ENCODE results near the gene DUSP5. TPM values are rescaled to one million over a fixed set of nuclear protein-coding genes. Genes with fewer than 3 reads are reported as not detected.
"Not testable (repeated sequence)": the region's sequence is repeated elsewhere in the genome, so short reads cannot be mapped to it uniquely, and the experiment has no call there.

DUSP5 gene
- total RNA-seq, 2 donors from 2014 or later = 6.9 to 33.1 TPM

GRCh38 chr10:110524859-110525232 is 27.1 kb downstream of the DUSP5 start:
- intact Hi-C loops (cut with DNase I) = no loop called here
- H3K27me3 ChIP-seq (replicated peaks; ENCODE audit: insufficient read depth) = no peaks in the 10 kb centered on the region
- TF ChIP-seq POLR2A (IDR thresholded peaks at IDR 0.05) (no peak), POLR2AphosphoS5 (IDR thresholded peaks at IDR 0.05) (no peak), CTCF (IDR thresholded peaks at IDR 0.05) (no peak)
- no peak overlapping the region for H3K4me3 ChIP-seq
- no peaks in the 10 kb centered on the region for H3K36me3 ChIP-seq
- H3K9me3 ChIP-seq = no peaks in the 10 kb centered on the region
- no peaks in the 10 kb centered on the region for H3K4me1 ChIP-seq (replicated peaks)
- WGBS = 87% methylated on average over 2 of the region's 2 CpGs
- DNase-seq (ENCODE audit: low spot score) = no peak
- H3K27ac ChIP-seq = no peak overlapping the region

GRCh38 chr10:110525349-110526260 is 27.9 kb downstream of the DUSP5 start:
- TF ChIP-seq POLR2A (IDR thresholded peaks at IDR 0.05) (no peak), POLR2AphosphoS5 (IDR thresholded peaks at IDR 0.05) (no peak), CTCF (IDR thresholded peaks at IDR 0.05) (no peak)
- intact Hi-C loops (cut with DNase I) = no loop called here
- Histone ChIP-seq H3K36me3 (no peaks in the 10 kb centered on the region), H3K27me3 (replicated peaks; ENCODE audit: insufficient read depth) (no peaks in the 10 kb centered on the region), H3K27ac (no peak overlapping the region), H3K9me3 (no peaks in the 10 kb centered on the region), H3K4me1 (replicated peaks) (no peaks in the 10 kb centered on the region), H3K4me3 (no peak overlapping the region)
- no peak for DNase-seq (ENCODE audit: low spot score)
- WGBS = 60% methylated on average over 9 of the region's 9 CpGs

GRCh38 chr10:110527731-110528171 is 30.0 kb downstream of the DUSP5 start:
- Histone ChIP-seq H3K36me3 (no peaks in the 10 kb centered on the region), H3K4me1 (replicated peaks) (no peaks in the 10 kb centered on the region), H3K27me3 (replicated peaks; ENCODE audit: insufficient read depth) (no peaks in the 10 kb centered on the region), H3K4me3 (no peak overlapping the region), H3K9me3 (no peaks in the 10 kb centered on the region), H3K27ac (no peak overlapping the region)
- TF ChIP-seq CTCF (IDR thresholded peaks at IDR 0.05) (no peak), POLR2AphosphoS5 (IDR thresholded peaks at IDR 0.05) (no peak), POLR2A (IDR thresholded peaks at IDR 0.05) (no peak)
- WGBS = 86% methylated on average over 9 of the region's 9 CpGs
- DNase-seq (ENCODE audit: low spot score) = no peak
- intact Hi-C loops (cut with DNase I) = no loop called here

- no peaks in the 10 kb centered on the region for H3K27me3 ChIP-seq (replicated peaks; ENCODE audit: insufficient read depth)
- no peak overlapping the region for H3K4me3 ChIP-seq
- no peaks in the 10 kb centered on the region for H3K9me3 ChIP-seq
- TF ChIP-seq CTCF (IDR thresholded peaks at IDR 0.05) = no peak
- TF ChIP-seq POLR2A (IDR thresholded peaks at IDR 0.05) = no peak
- intact Hi-C loops (cut with DNase I) = no loop called here
- H3K36me3 ChIP-seq = no peaks in the 10 kb centered on the region
- no peak overlapping the region for H3K27ac ChIP-seq
- WGBS = 66% methylated on average over 5 of the region's 5 CpGs
- no peak for DNase-seq (ENCODE audit: low spot score)
- no peaks in the 10 kb centered on the region for H3K4me1 ChIP-seq (replicated peaks)
Observed at GRCh38 chr10:110528224-110528996, 30.7 kb downstream of the DUSP5 start.

- H3K27ac ChIP-seq; intact Hi-C loops (cut with DNase I); H3K27me3 ChIP-seq (replicated peaks; ENCODE audit: insufficient read depth); DNase-seq (ENCODE audit: low spot score); H3K4me3 ChIP-seq; H3K9me3 ChIP-seq; H3K36me3 ChIP-seq; H3K4me1 ChIP-seq (replicated peaks): not testable (repeated sequence)
- 93% methylated on average over 8 of the region's 8 CpGs for WGBS
Observed at GRCh38 chr10:110528997-110529524, 31.4 kb downstream of the DUSP5 start.
